K562 (cell line): ENCODE measurements around the gene SCAP. TPM values are rescaled to one million over a fixed set of nuclear protein-coding genes. Genes with fewer than 3 reads are reported as not detected.

Source experiments
- CEBPB ChIP-seq: fragments of 450-650 bp; IDR thresholded peaks from 2 replicates; pipeline ENCODE4 v1.6.1; 2016; ENCODE audit warnings: missing genetic modification characterization, missing compliant biosample characterization
- FOXK2 ChIP-seq, 2 experiments: fragments of 450-650 bp; IDR thresholded peaks in 1 of 2; conservative IDR thresholded peaks in 1 of 2; 2 replicates each; pipeline ENCODE4 v1.6.1; 2016; ENCODE audit warnings: low read depth in 2 of 2, mild to moderate bottlenecking in 1 of 2
- HOXB6 ChIP-seq: fragments of 250-450 bp; sonication (Bioruptor Pico); IDR thresholded peaks from 2 replicates; pipeline ENCODE4 v1.5.1; 2022; ENCODE audit warnings: mild to moderate bottlenecking, borderline replicate concordance
- MAZ ChIP-seq, 2 experiments: fragments of 450-650 bp in 1 of 2; sonication (generic) in 1 of 2; formaldehyde crosslinking; IDR thresholded peaks in 1 of 2; conservative IDR thresholded peaks in 1 of 2; 2 replicates each; pipeline versions ENCODE4 v1.4.0 to v1.5.0; 2020; ENCODE audit warnings: mild to moderate bottlenecking in 1 of 2, missing genetic modification reagents in 1 of 2
- NR3C1 ChIP-seq: sonication (generic); formaldehyde crosslinking; IDR thresholded peaks from 2 replicates; pipeline ENCODE4 v1.8.1; 2022; ENCODE audit warnings: missing genetic modification reagents
- PHF21A ChIP-seq: fragments of 450-650 bp; IDR thresholded peaks from 2 replicates; pipeline ENCODE4 v1.6.1; 2017; ENCODE audit warnings: low read depth, borderline replicate concordance
- POLR2A ChIP-seq: fragments of 450-650 bp; conservative IDR thresholded peaks from 2 replicates; pipeline ENCODE4 v1.6.1; 2016
- PTRF ChIP-seq: fragments of 450-650 bp; IDR thresholded peaks from 2 replicates; pipeline ENCODE4 v1.6.1; 2016; ENCODE audit warnings: mild to moderate bottlenecking, missing genetic modification characterization, missing compliant biosample characterization
- RB1 ChIP-seq: fragments of 450-650 bp; IDR thresholded peaks from 2 replicates; pipeline ENCODE4 v1.6.1; 2017; ENCODE audit warnings: low read depth, mild to moderate bottlenecking
- RFX5 ChIP-seq: IDR thresholded peaks from 2 replicates; pipeline ENCODE4 v1.6.1; 2011; ENCODE audit warnings: low read depth, mild to moderate bottlenecking, improper control_type of control experiment, low read length
- RHOXF2B ChIP-seq: fragments of 250-450 bp; sonication (Bioruptor Pico); conservative IDR thresholded peaks from 2 replicates; pipeline ENCODE4 v1.5.1; 2021
- SMARCB1 ChIP-seq: IDR thresholded peaks from 2 replicates; pipeline ENCODE4 v1.6.1; 2011; ENCODE audit warnings: improper control_type of control experiment, low read depth; ENCODE audit not compliant: insufficient read length
- STAT5A ChIP-seq: IDR thresholded peaks from 2 replicates; pipeline ENCODE4 v1.6.1; 2012; ENCODE audit warnings: low read length, inconsistent platforms, borderline replicate concordance
- polyA plus RNA-seq, 8 experiments: library from polyadenylated mRNA; depleted of rRNA in 4 of 8; stranded (reverse) in 5 of 8; unstranded in 3 of 8; fragments of >200 nt; fragmentation: Nextera tagmentation in 2 of 8; fragmentation: Illumina TruSeq in 1 of 8; extraction: Ambion mirVana in 2 of 8; extraction: Trizol in 1 of 8; gene quantifications; 2 replicates each; pipeline versions ENCODE4 v1.2.1 to v1.2.3, GENCODE V29; 2011 to 2014; ENCODE audit warnings: inconsistent platforms in 1 of 8, missing spikeins in 1 of 8
- total RNA-seq, 7 experiments: library from RNA; depleted of rRNA in 6 of 7; stranded (reverse); fragments of >200 nt in 6 of 7; fragmentation: Illumina TruSeq in 2 of 7; extraction: Trizol in 2 of 7; gene quantifications; 2 replicates each; pipeline versions ENCODE4 v1.2.1 to v1.2.3, GENCODE V29; 2011 to 2021; ENCODE audit warnings: low replicate concordance in 1 of 7
- TF ChIP-seq, protein P1 (sequence below): sonication (generic); formaldehyde crosslinking; IDR thresholded peaks from 2 replicates; pipeline ENCODE4 v1.8.0; 2022; ENCODE audit warnings: mild to moderate bottlenecking, missing genetic modification reagents
- TF ChIP-seq, protein P2 (sequence below): fragments of 150-350 bp; conservative IDR thresholded peaks from 2 replicates; pipeline ENCODE4 v1.6.1; 2014; ENCODE audit warnings: low read length
- TF ChIP-seq, protein P3 (sequence below): fragments of 450-650 bp; IDR thresholded peaks from 2 replicates; pipeline ENCODE4 v1.6.1; 2017; ENCODE audit warnings: antibody characterized with exemption, mild to moderate bottlenecking
- TF ChIP-seq, protein P4 (sequence below), 2 experiments: fragments of 200-800 bp in 1 of 2; sonication (Bioruptor generic) in 1 of 2; sonication (generic) in 1 of 2; formaldehyde crosslinking in 1 of 2; IDR thresholded peaks in 1 of 2; conservative IDR thresholded peaks in 1 of 2; 2 replicates each; pipeline versions ENCODE4 v1.5.0 to v1.6.1; 2016 to 2020; ENCODE audit warnings: missing compliant biosample characterization in 1 of 2, missing genetic modification characterization in 1 of 2, missing genetic modification reagents in 1 of 2

Gene SCAP
- total and polyA plus RNA-seq, 9 of the 15 experiments (the other 6 are each of a cell fraction or from before 2014, with no cell fraction given), result 2.6 to 104 (median 37.8) TPM

DNA sequence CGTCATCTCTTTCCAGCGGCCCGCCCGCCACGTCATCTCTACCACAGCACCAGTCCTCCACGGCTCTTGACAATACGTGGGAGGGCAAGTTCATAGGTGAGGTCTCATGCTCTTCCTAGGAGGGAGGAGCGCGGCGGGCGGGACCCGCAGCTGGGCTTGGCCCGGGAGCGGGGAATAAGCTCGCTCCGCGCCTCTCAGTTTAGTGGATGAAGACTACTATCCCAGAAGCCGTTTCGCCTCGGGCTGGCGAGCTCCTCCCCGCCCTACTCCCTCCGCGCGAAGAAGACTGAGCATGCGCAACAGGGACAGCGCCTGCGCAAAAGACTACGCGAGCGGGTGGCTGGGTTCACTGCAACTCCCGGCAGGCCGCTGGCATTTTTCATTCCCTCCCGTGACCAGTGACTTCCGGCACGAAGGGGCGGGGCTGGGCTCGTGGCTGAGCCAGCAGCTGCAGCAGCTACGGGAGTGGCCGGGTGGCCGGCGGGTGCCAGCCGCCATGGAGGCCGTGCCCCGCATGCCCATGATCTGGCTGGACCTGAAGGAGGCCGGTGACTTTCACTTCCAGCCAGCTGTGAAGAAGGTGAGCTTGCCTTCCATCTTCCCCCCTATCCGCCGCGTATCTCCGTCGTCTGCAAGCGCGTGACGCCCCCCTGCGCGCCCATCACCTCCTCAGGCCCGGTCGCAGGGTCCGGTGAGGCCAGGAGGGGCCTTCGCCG lies 95.0 kb downstream of the SCAP start, which contains the start of gene PTPN23 (continued):
- TF ChIP-seq SMARCB1, result no peak
- no peak for TF ChIP-seq PTRF
- TF ChIP-seq RFX5, result no peak
- peak; percentile 30; the same call in 1 of the 2 replicates for TF ChIP-seq PHF21A
- TF ChIP-seq HOXB6 (CRISPR knock-in tag), result no peak
- TF ChIP-seq, protein P1, sequence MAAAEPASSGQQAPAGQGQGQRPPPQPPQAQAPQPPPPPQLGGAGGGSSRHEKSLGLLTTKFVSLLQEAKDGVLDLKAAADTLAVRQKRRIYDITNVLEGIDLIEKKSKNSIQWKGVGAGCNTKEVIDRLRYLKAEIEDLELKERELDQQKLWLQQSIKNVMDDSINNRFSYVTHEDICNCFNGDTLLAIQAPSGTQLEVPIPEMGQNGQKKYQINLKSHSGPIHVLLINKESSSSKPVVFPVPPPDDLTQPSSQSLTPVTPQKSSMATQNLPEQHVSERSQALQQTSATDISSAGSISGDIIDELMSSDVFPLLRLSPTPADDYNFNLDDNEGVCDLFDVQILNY, result peak; percentile 84
- peak; percentile 92 to 93 for TF ChIP-seq MAZ (CRISPR knock-in tag; conservative IDR thresholded peaks at IDR 0.05 in 1 of 2, IDR thresholded peaks at IDR 0.05 in 1 of 2)
- TF ChIP-seq RB1, result peak; percentile 90
- TF ChIP-seq CEBPB, result no peak
- TF ChIP-seq FOXK2 (conservative IDR thresholded peaks at IDR 0.05 in 1 of 2, IDR thresholded peaks at IDR 0.05 in 1 of 2; ENCODE audit: low read depth in 2 of 2), result peak; percentile 27 to 65; a peak in 2 of 4 replicates
- TF ChIP-seq STAT5A, result no peak
- TF ChIP-seq, protein P2, sequence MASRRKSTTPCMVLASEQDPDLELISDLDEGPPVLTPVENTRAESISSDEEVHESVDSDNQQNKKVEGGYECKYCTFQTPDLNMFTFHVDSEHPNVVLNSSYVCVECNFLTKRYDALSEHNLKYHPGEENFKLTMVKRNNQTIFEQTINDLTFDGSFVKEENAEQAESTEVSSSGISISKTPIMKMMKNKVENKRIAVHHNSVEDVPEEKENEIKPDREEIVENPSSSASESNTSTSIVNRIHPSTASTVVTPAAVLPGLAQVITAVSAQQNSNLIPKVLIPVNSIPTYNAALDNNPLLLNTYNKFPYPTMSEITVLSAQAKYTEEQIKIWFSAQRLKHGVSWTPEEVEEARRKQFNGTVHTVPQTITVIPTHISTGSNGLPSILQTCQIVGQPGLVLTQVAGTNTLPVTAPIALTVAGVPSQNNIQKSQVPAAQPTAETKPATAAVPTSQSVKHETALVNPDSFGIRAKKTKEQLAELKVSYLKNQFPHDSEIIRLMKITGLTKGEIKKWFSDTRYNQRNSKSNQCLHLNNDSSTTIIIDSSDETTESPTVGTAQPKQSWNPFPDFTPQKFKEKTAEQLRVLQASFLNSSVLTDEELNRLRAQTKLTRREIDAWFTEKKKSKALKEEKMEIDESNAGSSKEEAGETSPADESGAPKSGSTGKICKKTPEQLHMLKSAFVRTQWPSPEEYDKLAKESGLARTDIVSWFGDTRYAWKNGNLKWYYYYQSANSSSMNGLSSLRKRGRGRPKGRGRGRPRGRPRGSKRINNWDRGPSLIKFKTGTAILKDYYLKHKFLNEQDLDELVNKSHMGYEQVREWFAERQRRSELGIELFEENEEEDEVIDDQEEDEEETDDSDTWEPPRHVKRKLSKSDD, result no peak
- TF ChIP-seq, protein P3, sequence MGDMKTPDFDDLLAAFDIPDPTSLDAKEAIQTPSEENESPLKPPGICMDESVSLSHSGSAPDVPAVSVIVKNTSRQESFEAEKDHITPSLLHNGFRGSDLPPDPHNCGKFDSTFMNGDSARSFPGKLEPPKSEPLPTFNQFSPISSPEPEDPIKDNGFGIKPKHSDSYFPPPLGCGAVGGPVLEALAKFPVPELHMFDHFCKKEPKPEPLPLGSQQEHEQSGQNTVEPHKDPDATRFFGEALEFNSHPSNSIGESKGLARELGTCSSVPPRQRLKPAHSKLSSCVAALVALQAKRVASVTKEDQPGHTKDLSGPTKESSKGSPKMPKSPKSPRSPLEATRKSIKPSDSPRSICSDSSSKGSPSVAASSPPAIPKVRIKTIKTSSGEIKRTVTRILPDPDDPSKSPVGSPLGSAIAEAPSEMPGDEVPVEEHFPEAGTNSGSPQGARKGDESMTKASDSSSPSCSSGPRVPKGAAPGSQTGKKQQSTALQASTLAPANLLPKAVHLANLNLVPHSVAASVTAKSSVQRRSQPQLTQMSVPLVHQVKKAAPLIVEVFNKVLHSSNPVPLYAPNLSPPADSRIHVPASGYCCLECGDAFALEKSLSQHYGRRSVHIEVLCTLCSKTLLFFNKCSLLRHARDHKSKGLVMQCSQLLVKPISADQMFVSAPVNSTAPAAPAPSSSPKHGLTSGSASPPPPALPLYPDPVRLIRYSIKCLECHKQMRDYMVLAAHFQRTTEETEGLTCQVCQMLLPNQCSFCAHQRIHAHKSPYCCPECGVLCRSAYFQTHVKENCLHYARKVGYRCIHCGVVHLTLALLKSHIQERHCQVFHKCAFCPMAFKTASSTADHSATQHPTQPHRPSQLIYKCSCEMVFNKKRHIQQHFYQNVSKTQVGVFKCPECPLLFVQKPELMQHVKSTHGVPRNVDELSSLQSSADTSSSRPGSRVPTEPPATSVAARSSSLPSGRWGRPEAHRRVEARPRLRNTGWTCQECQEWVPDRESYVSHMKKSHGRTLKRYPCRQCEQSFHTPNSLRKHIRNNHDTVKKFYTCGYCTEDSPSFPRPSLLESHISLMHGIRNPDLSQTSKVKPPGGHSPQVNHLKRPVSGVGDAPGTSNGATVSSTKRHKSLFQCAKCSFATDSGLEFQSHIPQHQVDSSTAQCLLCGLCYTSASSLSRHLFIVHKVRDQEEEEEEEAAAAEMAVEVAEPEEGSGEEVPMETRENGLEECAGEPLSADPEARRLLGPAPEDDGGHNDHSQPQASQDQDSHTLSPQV, result peak; percentile 54
- no peak; the same call in 1 of the 2 replicates for TF ChIP-seq RHOXF2B
- TF ChIP-seq NR3C1 (CRISPR knock-in tag), result no peak
- TF ChIP-seq, protein P4, sequence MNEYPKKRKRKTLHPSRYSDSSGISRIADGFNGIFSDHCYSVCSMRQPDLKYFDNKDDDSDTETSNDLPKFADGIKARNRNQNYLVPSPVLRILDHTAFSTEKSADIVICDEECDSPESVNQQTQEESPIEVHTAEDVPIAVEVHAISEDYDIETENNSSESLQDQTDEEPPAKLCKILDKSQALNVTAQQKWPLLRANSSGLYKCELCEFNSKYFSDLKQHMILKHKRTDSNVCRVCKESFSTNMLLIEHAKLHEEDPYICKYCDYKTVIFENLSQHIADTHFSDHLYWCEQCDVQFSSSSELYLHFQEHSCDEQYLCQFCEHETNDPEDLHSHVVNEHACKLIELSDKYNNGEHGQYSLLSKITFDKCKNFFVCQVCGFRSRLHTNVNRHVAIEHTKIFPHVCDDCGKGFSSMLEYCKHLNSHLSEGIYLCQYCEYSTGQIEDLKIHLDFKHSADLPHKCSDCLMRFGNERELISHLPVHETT (CRISPR knock-in tag; conservative IDR thresholded peaks at IDR 0.05 in 1 of 2, IDR thresholded peaks at IDR 0.05 in 1 of 2), result peak in 1 of 2 experiments; percentile 58; a peak in 1 of 4 replicates
- peak; percentile 92 for TF ChIP-seq POLR2A
